Kidney tubule cell (primary cell): ENCODE data around the gene TCF7.

ENCODE experiments used
- DNase-seq: peaks from one replicate; pipeline ENCODE4 v3.0.0-alpha.2; 2018; ENCODE audit warnings: low spot score

Gene TCF7

GRCh38 chr5:134113902-134114875, at the start of gene TCF7:
TSS of gene TCF7 (plus strand) at chr5:134114681. CDS start at chr5:134114907, 226 bp downstream.
- peak; percentile 84 for DNase-seq

- no peak for DNase-seq
Measured at GRCh38 chr5:134069553-134069952, 44.9 kb upstream of the TCF7 start.

GRCh38 chr5:134070725-134071613, 43.5 kb upstream of the TCF7 start:
- DNase-seq: peak; percentile 58

- no peak for DNase-seq
Measured at GRCh38 chr5:134071614-134072207, 42.8 kb upstream of the TCF7 start.

GRCh38 chr5:134072471-134073210, 41.8 kb upstream of the TCF7 start:
- no peak for DNase-seq

GRCh38 chr5:134073404-134073803, 41.1 kb upstream of the TCF7 start:
- DNase-seq: peak; percentile 46

- DNase-seq: no peak
Measured at GRCh38 chr5:134075102-134075501, 39.4 kb upstream of the TCF7 start.

- no peak for DNase-seq
Measured at GRCh38 chr5:134077926-134078580, 36.4 kb upstream of the TCF7 start.

GRCh38 chr5:134079748-134080581, 34.5 kb upstream of the TCF7 start:
- DNase-seq: no peak

GRCh38 chr5:134082264-134082992, 32.1 kb upstream of the TCF7 start:
- peak; percentile 8 for DNase-seq

- peak; percentile 26 for DNase-seq
Measured at GRCh38 chr5:134083517-134083916, 31.0 kb upstream of the TCF7 start.

GRCh38 chr5:134084022-134084565, 30.4 kb upstream of the TCF7 start:
- DNase-seq: no peak

GRCh38 chr5:134084570-134084969, 29.9 kb upstream of the TCF7 start:
- DNase-seq: no peak

GRCh38 chr5:134085411-134085810, 29.1 kb upstream of the TCF7 start:
- no peak for DNase-seq

- DNase-seq: no peak
Measured at GRCh38 chr5:134086225-134086942, 28.1 kb upstream of the TCF7 start.

- DNase-seq: no peak
Measured at GRCh38 chr5:134086943-134087305, 27.6 kb upstream of the TCF7 start.

GRCh38 chr5:134088291-134088690, 26.2 kb upstream of the TCF7 start:
- no peak for DNase-seq

GRCh38 chr5:134088994-134089560, 25.4 kb upstream of the TCF7 start:
- no peak for DNase-seq
